Vagina (tissue), 2 donors: Measurements from ENCODE around the gene DNAAF3.
"Not testable (repeated sequence)": the region's sequence is repeated elsewhere in the genome, so short reads cannot be mapped to it uniquely, and the experiment has no call there.

Source experiments
- POLR2A ChIP-seq, 2 donors: fragments of 450-650 bp; IDR thresholded peaks; one replicate each; pipeline ENCODE4 v1.6.1; 2017; ENCODE audit warnings: antibody characterized with exemption in 2 of 2, mild to moderate bottlenecking in 2 of 2, moderate library complexity in 2 of 2
- POLR2AphosphoS5 ChIP-seq, 2 donors: sonication (generic); formaldehyde crosslinking; IDR thresholded peaks; one replicate each; pipeline ENCODE4 v1.9.0; 2017; ENCODE audit warnings: antibody characterized with exemption in 2 of 2, mild to moderate bottlenecking in 2 of 2, low read depth in 1 of 2; ENCODE audit not compliant: insufficient read depth in 1 of 2
- TF ChIP-seq, protein P1 (sequence below), 3 experiments: fragments of 450-650 bp in 2 of 3; fragments of 200-600 bp in 1 of 3; sonication (generic) in 1 of 3; IDR thresholded peaks; one replicate each; pipeline ENCODE4 v1.5.1; 2017 to 2019; ENCODE audit warnings: antibody characterized with exemption in 3 of 3, mild to moderate bottlenecking in 2 of 3, moderate library complexity in 2 of 3

DNA sequence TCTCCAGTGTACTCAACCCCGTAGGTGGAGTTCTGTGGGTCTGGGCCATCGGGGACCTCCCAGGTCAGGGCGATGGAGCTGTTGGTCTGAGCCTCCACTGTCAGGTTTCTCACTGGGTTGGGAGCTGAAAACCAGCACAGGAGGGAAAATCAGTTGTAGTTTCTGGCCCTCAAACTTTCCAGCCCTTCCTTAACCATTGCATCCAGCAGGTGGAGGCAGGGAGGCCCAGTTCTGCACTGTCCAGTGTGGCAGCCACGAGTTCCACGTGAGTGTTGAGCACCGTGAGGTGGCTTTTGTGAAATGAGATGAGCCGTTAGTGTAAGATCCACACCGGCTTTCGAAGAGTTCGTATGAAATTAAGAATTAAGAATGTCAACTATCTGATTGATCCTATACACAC is 35.8 kb upstream of the DNAAF3 start:
- TF ChIP-seq, protein P1, sequence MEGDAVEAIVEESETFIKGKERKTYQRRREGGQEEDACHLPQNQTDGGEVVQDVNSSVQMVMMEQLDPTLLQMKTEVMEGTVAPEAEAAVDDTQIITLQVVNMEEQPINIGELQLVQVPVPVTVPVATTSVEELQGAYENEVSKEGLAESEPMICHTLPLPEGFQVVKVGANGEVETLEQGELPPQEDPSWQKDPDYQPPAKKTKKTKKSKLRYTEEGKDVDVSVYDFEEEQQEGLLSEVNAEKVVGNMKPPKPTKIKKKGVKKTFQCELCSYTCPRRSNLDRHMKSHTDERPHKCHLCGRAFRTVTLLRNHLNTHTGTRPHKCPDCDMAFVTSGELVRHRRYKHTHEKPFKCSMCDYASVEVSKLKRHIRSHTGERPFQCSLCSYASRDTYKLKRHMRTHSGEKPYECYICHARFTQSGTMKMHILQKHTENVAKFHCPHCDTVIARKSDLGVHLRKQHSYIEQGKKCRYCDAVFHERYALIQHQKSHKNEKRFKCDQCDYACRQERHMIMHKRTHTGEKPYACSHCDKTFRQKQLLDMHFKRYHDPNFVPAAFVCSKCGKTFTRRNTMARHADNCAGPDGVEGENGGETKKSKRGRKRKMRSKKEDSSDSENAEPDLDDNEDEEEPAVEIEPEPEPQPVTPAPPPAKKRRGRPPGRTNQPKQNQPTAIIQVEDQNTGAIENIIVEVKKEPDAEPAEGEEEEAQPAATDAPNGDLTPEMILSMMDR (IDR thresholded peaks at IDR 0.05), result not testable (repeated sequence)
- TF ChIP-seq POLR2A (IDR thresholded peaks at IDR 0.05); POLR2AphosphoS5 (IDR thresholded peaks at IDR 0.05; ENCODE audit: insufficient read depth in 1 of 2, low read depth in 1 of 2): not testable (repeated sequence)
